GM19324 (cell line): ENCODE data around the gene ANO9.

Source experiments
- ATAC-seq: cut with Tn5 transposase; IDR thresholded peaks from one replicate; pipeline ENCODE4 v1.9.1; 2021; ENCODE audit warnings: mild to moderate bottlenecking, moderate library complexity; ENCODE audit not compliant: unreplicated experiment, low FRiP score

The ANO9 gene

DNA sequence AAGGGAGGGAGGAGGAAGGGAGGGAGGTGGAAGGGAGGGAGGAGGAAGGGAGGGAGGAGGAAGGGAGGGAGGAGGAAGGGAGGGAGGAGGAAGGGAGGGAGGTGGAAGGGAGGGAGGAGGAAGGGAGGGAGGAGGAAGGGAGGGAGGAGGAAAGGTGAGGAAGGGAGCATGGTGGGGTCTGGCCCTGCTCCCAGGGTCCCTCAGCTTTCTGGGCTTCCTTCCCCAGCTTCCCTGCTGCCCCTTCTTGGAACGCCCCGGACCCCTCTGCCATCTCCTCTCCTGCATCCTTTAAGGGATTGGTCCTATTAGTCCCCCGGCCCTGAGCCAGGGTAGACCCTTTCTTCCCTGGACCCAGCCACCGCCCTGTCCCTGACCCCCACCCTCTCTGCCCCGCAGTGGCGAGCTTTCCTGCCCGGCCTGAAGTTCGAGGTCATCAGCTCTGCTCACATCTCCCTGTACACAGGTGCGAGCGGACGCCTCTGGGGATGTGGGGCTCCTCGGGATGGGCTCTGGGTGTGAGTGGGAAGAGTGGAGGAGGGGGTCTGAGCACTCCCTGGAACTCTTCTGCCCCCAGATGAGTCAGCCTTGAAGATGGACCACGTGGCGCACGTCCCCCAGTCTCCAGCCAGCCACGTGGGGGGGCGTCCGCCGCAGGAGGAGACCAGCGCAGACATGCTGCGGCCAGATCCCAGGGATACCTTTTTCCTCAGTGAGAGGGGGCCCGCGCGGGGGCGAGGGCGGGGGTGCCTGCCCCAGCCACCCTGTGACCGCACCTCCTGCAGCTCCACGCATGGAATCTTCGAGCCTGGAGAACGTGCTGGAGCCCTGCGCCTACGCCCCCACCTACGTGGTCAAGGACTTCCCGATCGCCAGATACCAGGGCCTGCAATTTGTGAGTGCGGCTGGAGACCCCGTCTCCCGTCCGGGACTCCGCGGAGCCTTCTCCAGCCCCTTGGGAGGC lies 66.5 kb downstream of the ANO9 start:
- no peak for ATAC-seq

DNA sequence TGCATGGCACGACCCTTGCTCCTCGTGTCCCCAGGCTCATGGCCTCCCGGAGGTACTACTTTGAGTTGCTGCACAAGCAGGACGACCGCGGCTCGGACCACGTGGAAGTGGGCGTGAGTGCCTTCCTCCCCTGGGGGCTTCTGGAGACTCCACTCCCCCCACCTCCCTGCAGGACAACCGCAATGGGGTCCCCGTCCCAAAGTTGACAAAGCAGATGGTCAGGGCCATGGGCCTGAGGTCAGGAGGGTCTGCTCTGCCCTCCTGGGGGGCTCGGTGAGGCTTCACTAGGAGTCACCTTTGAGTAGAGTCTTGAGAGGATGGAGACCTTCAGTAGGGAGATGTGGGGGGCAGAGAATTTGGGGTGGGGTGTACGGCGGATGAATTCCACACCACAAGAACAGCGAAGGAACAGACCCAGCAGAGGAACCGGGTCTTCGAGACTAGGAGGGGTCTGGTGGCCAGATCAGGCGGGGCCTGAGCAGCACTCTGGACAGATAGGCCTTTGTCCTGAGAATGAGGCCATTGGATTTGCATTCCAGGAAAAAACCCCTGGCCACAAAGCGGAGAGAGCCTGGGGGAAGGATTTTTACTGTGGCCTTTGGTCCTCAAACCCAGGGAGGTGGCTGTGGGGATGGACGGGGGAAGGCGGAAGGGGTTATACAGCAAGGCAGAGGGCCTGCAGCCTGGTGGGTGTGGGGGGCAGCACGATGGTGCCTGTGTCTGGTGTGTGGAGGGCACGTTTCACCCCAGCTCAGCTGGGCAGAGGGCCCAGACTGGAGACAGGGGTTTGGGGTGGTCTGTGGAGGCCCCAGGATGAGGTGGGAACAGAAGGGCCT lies 67.9 kb downstream of the ANO9 start:
- no peak for ATAC-seq

DNA sequence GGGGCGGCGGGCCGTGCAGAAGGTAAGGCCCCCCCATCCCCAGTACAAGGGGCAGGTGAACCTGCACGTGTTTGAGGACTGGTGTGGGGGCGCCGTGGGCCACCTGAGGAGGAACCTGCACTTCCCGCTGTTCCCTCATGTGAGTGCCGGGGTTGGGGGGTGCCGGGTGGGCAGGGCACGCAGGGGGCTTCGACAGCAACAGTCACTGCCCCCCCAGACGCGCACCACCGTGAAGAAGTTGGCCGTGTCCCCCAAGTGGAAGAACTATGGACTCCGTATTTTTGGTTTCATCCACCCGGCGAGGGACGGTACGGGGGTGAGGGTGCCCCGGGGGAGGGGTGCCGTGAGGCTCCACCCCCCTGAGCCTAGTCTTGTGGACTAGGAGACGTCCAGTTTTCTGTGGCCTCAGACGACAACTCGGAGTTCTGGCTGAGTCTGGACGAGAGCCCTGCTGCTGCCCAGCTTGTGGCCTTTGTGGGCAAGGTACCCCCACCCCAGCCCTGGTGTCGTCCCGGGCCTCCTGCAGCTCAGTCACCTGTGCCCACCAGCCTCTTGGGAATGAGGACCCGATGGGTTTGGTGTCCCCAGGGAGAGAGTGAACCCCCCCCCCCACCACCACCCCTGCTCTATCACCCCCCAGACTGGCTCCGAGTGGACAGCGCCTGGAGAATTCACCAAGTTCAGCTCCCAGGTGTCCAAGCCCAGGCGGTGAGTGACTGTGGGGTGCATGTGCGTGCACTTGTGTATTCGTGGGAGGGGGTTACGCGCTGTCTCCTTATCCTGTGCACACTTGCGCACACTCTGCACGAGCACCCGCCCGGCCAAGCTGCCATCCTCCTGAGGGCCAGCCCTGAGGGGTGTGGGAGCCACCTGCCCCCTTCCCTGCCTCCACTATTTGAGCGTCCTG lies 68.7 kb downstream of the ANO9 start:
- no peak for ATAC-seq

DNA sequence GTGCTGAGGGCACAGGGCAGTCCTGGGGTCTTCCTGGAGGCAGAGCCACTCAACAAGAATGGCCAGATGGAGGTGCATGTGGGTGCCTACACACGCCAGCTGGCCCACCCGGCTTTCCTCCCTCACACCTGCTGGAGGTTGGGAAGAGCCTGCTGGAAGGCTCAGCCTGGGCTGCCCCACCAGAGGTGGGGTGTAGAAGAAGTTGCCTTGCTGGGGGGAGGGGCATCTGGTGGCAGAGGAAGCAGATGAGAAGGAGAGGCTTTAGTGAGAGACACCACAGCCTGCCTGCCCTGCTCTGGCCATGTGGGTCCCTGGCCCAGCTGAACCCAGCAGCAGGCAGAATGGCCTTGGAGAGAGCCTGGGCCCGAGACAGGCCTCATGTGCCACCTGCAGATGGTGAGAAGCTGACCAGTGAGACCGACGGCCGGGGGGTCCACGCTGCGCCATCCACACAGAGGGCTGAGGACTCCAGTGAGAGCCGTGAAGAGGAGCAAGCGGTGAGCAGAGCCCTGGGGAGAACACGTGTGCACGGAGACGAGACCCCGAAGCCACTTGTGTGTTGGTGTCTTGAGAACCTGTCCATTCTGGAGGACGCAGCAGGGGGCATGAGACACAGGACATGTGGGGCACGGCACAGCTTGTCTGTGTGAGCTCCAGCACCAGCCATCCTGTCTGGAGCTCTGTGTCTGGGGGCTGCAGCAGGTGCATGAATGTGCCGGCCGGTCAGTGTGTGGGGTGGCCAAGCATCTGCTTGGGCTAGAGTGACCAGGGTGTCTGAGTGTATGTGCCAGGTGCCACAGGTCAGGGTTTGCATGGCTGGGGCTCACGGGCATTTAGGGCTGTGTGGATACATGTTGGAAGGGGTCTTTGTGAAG lies 69.9 kb downstream of the ANO9 start:
- no peak for ATAC-seq

DNA sequence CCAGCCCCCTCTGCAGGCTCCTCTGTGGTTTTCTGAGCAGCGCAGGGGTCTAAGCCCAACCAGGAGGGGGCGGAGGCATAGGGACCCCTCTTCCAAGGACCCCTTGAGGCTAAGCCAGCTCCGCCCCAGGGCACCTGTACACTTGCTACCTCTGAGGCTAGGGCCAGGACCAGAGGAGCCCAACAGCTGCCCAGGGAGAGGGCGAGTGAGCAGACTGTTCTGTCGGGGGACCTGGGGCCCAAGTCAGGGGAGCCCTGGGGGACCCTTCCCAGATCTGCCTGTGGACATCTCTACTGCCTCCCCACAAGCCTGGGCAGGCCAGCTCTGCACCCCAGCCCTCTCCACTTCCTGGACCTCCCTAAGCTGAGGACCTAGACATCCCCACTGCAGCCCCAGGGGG lies 70.8 kb downstream of the ANO9 start:
- no peak for ATAC-seq

DNA sequence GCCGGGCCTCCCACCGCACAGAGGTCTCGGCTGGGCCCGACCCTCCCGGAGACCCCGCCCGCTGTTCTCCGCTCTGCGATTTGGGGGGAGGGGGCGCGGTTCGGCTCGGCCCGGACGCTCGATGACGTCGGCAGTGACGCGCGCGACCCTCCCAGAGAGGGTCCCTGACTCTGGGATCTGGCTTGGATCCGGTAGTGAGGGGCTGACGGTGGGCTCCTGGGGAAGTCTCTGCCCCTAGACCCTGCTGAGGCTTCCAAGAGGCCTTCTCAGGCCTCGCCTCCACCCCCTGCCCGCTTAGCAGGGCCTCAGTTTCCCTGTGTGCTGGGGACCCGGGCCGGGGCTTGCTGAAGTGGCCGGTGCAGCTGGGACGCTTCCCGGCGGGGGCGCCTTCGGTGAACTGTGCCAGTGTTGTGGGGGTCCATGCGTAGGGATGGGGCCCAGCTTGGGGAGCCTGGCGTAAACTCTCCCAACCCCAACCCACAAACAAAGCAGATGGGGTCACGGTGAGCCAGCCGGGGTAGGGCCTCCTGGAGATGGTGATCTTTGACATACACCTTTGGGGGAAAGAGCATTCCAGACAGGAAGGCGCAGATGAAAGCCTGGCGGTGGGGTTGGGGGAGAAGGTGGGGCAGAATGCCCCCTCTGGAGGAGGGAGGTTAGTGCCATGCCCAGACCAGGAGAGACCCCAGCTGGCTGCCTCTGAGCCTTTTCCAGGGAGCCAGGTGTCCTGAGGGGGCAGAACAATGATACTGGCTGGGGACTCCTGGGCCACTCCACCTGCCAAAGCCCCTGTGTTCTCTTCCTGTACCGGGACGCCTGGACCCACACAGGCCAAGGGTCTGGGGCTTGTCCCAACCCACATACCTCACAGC lies 71.5 kb downstream of the ANO9 start:
- ATAC-seq: no peak

DNA sequence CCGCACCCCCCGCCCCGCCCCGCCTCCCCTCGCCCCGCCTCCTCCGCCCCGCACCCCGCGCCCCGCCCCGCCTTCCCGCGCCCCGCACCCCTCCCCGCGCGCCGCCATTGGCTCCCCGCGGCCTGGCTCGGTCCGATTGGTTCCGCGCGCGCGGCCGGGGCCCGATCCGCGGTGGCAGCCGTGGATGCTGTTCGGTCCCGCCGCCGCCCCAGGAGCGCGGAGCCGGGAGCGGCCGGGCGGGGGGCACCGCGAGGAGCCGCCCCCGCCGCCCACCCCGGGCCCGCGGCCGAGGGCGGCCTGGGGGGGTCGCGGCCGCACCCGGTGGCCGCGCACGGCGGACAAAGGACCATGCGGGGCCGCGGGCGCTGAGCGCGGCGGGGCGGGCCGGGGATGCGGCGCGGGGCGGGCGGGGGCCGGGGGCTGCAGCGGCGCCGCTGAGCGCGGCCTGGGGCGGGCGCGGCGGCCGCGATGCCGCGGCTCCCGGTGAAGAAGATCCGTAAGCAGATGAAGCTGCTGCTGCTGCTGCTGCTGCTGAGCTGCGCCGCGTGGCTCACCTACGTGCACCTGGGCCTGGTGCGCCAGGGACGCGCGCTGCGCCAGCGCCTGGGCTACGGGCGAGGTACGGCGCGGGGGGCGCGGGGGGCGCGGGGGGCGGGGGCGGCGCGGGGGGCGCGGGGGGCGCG lies 72.3 kb downstream of the ANO9 start, which contains the start of gene B4GALNT4:
Gene B4GALNT4 (plus strand): TSS at position 164 of the 683 bp plus-strand sequence. CDS start 305 bp downstream, at position 469.
- ATAC-seq: no peak

DNA sequence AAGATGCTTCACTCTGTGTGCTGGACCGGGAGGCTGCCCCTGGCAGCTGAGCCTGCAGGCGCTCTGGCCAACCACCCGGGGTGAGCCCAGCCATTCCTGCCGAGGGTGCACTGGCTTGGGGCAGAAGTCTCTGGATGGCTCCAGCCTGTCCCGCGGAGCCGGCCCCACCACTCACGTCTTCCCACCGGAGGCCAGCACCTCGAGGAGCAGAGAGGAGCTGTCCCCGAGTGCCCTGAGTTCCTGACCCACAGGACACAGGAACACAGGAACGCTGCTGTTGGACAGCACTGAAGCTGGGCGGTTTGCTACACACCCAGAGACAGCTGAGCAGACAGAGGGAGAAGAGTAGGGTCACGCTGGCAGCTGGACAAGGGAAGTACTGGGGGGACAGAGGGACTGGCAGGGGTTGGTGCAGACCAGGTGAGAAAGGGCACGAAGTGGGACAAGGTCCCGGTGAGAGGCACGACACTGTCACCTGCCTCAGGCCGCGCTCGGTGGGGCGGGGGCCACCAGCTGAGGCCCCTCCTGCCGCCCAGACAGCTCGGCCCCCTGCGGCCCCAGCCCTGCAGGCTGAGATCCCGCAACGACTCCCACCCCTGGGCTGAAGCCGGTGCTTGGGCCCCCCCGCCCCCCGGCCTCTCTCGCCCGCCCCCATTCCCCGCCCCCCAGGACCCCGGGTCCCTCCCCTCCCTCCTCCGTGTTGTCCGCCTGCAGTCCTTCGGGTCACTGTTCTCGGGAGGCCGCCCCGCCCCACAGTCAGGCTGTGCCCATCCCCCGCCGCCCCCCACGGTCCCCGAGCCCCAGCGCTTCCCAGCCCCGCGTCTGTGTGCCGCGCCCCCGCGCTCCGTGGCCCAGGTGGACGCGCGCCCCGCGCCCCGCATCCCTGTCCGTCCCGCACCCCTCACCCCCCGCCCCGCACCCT lies 73.1 kb downstream of the ANO9 start:
- ATAC-seq: no peak

DNA sequence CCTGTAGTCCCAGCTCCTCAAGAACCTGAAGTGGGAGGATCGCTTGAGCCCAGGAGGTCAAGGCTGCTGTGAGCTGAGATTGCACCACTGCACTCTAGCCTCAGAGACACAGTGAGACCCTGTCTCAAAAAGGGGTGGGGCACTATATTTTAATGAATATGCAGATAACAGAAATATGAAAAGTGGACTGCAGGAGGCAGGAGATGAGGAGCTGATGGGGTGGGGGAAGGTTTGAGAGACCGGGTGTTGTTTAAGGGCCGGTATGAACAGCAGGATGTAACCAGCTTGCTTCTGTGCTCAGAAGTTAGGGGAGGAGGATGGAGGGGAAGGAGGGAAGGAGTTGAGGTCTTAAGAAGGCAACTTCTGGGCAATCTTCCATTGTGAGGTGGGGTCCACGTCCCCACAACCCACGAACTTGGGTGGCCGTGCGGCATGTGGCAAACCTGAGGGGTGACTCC lies 73.8 kb downstream of the ANO9 start:
- no peak for ATAC-seq
